Cerebellar nuclear complex (tissue), 1 donor: ENCODE data around the gene PTPRU.

ENCODE experiments used
- DNase-seq, 2 experiments: peaks; one replicate each; lab custom pipeline; 2025; lab: John Stamatoyannopoulos, UW

Gene PTPRU

DNA sequence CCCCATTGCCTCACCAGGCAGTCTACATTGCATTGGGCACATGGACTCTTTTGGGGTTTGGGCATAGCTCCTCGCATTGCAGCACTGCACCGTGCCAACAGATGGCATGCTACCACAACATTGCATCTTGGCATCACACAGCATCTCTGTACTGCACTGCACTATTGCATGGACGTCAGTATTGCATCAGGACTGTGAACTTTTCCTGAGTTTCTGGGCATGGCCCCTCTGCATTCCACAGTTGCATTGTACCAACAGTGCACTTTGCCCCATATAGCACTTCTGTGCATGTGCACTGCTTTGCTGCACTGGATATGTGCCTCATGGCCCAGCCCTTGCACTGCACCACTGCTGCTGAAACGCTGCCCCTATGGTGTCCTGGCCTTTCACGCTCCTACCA is 9.6 kb downstream of the PTPRU start:
- no peak for DNase-seq

DNA sequence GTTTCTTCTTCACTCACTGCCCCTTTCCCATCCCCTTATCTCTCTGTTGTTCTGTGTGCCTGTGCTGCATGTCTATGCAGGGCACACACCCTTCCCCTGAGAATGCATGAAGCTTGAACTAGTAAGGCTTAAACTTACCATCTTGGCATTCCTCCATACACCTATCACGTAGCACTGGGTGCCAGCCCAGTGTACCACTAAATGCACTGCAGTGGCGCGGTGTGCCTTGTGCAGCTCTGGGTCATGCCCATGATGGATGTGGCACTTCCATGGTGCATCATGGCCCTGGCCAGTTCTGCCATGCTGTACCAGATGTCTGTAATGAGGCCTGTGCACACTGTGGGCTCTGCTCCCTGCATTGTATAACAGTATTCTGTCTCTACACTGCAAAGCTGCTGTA is 10.7 kb downstream of the PTPRU start:
- DNase-seq = no peak

DNA sequence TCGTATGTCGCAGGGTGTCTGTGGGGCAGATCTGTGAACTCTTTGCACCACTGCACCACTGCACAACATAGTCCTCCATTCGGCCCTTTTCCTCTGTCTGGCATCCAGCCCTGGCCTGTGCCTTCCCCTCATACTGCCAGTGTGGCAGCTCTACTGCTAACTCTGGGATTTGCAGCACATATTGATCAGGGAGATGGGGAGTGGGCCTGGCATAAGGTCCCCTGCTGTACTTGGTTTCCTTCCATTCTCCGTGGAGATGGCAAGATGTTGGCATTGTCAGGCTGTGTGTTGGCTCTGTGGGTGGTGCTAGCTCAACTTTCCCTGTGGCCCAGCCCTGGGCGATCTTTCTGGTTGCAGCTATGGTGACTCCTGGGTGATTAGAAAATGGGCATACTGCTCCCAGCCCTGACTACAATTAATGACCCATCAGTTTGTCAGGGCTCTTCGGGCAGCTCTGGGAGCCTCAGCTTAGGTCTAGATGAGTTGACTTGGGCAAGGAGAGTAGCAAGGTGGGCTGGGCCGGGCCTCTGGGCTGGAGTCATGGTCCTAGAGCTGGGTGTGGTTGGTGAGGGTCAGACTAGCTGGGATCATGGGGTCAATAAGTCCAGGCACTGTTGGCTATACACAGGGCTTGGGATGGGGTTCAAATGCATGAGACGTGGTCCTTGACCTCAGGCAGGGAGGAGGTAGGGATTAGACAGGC is 11.4 kb downstream of the PTPRU start:
- DNase-seq = no peak

DNA sequence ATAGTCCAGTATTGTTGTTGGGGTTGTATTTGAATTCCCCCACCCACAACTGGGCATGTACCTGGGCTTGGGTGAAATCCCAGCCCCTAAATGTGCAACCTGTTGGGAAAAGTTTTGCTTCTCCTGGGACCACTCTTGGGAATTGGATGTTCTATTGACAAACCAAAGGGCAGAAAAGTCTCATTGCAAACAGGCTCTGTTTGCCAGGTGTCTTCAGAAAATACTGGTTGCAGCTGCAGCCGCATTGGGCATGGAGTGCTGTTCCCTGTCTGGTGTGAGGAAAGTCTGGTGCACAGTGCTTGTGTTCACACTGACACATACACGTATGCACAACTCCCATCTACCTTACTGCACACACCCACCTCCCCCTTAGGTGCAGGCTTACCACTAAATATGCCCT is 12.1 kb downstream of the PTPRU start:
- DNase-seq = no peak

DNA sequence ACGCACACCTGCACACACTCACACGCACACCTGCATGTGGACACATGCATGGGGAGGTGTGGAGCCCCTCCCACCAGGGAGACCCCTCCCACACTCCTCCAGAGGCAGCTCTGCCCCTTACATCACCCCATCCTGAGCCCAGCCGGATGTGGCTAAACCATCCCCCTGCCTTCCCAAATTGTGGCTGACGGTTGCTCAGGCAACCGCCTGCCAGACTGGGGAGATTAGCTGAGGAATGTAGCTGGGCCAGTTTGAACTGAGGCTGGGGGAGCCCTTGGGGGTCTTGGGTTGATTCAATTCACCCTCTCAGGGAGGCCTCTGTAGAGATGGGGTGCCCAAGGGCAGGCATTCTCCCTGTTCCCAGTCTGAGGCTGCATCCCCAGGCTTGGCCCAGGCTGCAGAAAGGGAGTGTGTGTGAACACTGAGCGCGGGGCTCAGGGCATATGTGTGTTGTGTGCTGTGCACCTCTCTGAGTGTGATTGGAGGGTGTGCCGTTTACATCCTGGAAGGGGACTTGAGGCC is 12.9 kb downstream of the PTPRU start:
- no peak for DNase-seq

DNA sequence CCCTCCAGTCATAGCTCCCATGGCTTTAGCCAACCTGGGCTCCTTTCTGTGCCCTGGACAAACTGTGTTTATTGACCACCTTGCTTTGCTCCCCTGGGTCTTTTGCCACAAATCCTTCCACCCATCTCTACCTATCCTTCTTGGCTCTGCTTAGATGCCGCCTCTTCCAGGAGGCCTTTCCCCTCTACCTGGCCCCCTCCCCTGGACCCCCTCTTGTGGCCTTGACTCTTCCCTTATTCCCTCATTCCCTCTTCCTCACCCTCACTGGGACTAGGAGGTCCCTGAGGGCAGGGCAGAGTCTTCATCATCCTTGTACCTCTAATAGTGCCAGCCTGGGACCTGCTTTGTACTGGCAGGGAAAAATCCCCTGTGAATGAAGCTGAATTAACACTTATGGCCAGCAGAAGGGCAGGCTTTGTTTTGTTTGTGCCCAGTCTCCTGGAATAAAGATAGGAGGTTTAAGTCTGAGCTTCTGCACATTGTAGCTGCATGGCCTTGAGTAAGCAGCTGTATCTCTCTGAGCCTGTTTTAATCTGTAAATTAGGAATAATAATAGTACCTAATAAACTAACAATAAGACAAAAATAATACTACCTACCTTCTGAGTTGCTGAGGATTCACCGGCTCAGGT is 13.7 kb downstream of the PTPRU start:
- DNase-seq = no peak

DNA sequence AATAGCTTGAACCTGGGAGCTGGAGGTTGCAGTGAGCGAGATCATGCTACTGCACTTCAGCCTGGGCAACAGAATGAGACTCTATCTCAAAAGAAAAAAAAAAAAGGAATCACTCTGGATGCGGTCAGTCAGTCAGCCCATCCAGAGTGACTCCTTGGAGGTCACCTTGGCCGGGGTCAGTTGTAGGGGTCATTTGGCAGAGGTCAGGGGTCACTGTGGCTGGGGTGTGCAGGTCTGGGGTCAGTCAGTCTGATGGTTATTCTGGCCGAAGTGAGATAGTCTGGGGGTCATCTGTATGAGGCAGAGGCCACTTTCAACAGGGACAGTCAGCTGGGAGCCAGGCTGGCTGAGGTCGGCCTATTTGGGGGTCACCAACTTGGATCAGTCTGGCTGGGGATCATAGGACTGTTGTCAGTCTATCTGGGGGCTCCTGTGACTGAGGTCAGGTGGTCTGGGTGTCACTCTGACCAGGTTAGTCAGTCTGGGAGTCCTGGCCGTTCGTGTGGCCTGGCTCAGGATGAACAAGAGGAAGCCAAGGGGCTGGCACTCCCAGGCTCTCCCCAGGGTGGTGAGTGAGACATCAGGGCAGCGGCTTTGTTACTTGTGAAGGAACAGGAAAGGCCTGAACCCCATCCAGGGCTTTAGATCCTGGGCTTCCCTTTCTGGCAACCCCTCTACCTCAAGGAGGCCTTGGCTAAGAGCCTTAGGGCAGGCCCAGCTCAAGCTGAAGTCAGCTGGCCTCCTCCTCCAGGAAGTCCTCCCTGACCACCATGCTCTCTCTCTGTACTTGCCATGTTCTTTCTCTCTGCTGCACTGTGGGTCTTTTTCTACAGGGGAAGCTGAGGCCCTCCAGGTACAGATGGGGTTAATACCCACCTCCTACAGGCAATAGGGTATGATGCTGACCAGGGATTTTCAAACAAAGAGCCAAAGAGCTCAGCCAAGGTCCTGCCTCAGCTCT is 15.1 kb downstream of the PTPRU start:
- no peak for DNase-seq

DNA sequence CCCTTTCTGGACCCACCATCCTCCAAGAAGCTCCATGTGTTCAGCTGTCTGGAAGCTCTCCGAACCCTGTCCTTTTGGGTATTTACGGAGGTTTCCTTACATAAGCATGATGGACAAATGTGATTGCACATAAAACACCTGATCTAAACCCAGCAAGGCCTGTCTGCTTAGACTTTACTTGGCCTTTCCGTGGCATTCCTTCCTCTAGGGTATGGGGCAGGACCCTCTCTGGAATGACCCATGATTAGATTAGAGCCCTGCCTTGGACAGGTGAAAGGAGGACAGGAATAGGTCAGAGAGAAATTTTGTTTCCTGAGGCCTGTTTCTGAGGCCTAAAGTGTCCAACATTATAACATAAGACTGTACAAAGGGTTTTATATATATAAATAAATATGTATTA is 16.9 kb downstream of the PTPRU start:
- DNase-seq = no peak

DNA sequence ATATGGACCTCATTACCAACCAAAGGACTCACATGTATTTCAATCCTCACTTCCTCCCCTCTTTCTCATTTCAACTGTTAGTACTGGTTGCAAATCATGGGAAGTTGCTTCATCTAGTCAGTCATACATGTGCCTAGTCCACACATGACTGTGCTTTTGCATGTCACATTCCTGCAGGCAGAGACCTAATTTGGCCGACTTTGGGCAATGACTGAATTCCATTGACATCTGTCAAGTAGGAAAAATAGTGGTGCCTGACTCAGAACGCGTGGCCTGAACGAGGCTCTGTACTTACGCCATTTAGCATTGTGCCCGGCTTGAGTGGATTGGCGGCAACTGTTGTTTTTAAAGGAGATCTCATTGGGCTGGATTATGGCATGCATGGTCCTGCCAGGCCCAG is 18.0 kb downstream of the PTPRU start:
- DNase-seq = no peak

DNA sequence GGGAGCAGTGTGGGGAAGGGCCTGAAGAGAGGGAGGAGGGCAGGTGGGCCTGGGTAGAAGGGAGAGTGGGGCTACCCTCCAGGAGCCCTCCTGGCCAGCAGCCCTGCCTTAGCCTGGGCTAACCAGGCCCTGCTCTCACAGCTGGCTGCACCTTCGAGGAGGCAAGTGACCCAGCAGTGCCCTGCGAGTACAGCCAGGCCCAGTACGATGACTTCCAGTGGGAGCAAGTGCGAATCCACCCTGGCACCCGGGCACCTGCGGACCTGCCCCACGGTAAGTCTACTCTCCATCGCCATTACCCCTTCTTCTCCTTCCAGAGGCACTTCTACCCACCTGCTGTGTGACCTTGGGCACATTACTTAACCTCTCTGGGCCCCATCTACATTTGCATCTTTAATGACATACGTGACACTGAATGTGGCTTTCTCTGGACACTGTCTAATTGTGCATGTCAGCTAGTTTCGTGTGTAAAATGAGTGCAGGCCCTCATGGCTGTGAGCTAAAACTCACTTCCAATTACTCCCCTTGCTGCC is 18.9 kb downstream of the PTPRU start:
- no peak for DNase-seq

DNA sequence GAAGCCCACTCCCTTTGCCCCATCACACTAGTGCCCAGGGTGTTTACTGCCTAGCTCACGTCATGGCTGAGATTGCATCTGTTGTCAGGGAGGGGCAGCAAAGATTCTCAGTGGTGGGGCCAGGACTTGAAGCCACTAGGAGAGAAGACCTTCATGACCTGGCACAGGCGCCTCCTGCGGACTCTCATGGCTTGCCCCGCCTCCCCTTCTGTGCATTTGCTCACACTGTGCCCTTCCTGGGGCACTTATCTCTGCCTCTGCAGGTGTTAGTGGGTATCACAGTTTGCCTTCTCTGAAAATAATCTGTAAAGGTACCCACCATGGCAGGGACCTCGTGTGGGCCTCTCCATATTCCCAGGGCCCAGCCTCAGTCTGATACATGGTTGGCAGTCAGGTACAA is 20.1 kb downstream of the PTPRU start:
- no peak for DNase-seq

DNA sequence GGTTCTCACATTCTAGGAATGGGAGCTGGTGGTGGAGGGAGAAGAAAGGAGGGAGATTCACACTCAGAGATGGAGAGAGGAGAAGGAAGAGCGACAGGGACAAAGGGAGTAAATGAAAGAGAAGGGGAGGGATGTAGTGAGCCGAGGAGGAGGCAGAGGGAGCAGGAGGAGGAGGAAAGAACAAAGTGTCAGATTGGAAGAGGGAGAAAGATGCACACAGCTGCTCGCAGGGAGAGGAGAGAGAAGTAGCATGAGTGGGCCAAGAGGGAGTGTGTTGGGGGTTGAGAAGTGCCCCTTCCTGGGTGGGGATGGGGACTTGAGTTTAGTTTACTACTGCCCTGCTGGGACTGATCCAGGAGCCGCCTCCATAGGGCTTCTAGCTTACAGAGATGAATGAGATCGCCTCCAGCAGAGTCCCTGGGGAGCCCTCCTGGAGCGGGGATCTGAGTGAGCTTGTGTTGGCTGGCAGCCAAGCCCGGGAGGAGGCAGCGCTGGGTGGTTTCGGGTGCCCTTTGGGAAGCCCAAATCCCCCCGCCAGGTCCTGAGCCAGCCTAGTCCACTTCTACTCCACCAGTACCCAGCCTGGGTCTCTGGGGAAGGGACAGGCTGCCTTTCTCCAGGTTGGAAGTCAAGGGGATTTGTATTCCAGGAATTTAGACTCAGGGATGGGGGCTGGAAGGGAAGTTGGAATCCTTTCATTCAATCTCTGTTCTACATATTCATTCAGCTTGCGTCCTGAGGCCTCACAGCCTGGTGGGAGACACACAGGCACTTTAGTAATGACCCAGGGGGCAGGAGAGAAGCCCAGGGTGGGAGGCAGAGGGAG is 20.9 kb downstream of the PTPRU start:
- no peak for DNase-seq

DNA sequence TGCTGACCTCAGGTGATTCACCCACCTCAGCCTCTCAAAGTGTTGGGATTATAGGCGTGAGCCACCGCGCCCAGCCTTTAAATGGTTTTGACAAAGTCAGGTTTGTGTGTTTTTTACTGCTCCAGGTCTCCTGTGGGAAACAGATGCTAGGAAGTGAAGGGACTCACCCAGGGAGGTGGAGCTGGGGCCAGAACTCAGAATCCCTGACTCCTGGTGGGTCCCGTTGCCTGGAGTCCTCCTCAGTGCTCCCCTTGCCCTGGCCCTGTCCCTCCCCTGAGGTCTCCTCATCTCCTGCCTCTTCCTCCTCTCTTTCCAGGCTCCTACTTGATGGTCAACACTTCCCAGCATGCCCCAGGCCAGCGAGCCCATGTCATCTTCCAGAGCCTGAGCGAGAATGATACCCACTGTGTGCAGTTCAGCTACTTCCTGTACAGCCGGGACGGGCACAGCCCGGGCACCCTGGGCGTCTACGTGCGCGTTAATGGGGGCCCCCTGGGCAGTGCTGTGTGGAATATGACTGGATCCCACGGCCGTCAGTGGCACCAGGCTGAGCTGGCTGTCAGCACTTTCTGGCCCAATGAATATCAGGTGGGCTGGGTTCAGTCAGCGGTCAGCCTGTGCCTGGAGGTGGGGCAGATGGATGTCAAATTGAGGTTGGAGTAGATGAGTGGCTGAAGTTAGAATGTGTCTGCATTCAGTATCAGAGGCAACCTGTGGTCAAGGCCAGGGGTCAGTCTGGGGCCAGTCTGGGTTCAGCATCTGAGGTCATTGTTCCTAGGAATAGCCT is 22.1 kb downstream of the PTPRU start:
- DNase-seq = no peak

DNA sequence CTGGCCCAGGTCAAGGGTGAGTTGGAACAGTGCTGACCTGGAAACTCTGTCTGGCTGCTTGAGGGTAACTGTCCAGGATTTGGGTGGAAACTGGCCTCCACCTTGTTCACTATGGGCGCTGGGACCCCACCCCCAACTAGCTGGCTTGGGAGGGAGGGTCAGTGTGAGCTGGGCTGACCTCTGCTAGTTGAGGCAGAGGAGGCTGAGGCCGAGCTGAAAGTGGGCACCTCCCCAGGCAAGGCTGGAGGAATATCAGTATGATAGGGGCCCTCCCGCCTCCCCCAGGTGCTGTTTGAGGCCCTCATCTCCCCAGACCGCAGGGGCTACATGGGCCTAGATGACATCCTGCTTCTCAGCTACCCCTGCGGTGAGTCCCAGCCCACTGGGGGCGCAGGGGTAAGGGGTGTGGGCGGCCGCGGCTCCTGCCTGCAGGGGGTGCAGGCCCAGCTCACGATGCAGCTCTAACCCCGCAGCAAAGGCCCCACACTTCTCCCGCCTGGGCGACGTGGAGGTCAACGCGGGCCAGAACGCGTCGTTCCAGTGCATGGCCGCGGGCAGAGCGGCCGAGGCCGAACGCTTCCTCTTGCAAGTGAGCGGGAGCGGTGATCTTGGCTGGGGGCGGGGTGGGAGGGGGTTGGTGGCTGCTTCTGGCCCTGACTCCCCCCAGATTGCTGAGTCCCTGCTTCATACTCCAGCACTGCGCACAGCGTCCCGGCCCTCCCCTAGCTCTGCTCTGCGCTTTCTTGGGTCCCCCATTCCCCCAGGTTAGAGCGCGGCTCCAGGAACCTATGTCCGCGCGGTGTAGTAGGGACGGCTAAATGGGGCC is 22.9 kb downstream of the PTPRU start:
- DNase-seq = no peak

DNA sequence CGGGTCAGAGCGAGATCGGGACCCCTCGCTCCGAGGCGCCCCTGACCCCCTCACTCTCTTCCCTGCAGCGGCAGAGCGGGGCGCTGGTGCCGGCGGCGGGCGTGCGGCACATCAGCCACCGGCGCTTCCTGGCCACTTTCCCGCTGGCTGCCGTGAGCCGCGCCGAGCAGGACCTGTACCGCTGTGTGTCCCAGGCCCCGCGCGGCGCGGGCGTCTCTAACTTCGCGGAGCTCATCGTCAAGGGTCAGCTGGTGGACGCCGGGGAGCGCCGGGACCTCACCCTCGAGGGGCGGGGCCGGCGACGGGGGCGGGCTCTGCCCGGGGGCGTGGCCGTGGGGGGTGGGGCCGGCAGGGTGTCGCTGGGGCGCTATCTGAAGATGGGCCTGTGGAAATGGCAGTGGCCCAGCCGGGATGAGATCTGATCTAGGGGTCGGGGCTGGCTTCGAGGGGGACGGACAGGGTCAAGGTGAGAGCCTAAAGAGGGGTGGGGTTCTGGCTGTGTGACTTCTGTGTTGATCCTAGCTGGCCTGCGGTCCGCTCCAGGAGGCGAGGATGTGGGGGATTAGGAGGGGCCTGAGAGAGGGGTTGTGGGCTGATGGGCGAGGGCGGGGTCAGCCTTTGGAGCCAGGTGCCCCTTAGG is 23.6 kb downstream of the PTPRU start:
- no peak for DNase-seq

DNA sequence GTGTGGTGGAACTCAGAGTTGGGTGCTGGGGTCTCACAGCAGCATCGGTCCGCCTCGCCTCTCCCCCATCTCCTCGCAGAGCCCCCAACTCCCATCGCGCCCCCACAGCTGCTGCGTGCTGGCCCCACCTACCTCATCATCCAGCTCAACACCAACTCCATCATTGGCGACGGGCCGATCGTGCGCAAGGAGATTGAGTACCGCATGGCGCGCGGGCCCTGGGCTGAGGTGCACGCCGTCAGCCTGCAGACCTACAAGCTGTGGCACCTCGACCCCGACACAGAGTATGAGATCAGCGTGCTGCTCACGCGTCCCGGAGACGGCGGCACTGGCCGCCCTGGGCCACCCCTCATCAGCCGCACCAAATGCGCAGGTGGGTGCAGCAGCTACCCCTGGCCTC is 24.2 kb downstream of the PTPRU start:
- DNase-seq = no peak

DNA sequence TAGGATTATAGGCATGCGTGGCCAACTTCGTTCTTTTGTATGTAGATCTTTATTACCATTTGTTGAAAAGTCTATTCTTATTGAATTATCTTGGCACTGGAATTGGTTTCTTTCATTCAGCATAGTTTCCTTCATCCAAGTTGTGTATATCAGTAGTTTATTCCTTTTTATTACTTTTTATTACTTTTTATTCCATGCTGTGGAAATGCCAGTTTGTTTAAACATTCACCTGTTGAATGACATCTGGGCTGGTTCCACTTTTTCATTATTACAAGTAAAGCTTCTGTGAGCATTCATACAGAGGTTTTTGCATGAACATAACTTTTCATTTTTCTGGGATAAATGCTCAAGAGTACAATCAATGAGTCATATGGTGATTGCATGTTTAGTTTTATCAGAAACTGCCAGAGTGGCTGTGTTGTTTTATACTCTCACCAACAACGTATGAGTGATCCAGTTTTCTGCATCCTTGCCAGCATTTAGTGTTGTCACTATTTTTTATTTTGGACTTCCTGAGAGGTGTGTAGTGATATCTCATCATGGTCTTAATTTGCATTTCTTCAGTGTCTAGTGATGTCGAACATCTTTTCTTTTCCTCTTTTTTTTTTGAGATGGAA is 28.6 kb downstream of the PTPRU start:
- no peak for DNase-seq

DNA sequence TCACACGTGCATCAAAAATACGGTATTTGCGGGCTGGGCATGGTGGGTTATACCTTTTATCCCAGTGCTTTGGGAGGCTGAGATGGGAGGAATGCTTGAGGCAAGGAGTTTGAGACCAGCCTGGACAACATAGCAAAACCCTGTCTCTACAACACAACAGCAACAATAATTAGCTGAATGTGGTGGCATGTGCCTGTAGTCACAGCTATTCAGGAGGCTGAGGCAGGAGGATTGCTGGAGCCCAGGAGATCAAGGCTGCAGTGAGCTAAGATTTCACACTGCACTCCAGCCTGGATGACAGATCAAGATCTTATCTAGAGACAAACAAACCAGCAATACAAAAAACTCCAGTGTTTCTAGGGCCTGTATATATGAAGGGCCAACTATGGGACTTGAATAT is 30.6 kb downstream of the PTPRU start:
- DNase-seq = no peak
